Left cardiac atrium (tissue), 4 donors: ENCODE data around the gene MS4A18. TPM values are rescaled to one million over a fixed set of nuclear protein-coding genes. Genes with fewer than 3 reads are reported as not detected.

Experiments
- ATAC-seq, 2 donors: fragments of 200-7000 bp; cut with Tn5 transposase; one replicate each; pipeline ENCODE4 v1.9.1; 2020; ENCODE audit warnings: mild to moderate bottlenecking in 2 of 2, moderate library complexity in 2 of 2
- DNase-seq: peaks from one replicate; pipeline ENCODE4 v3.0.0-alpha.2; 2020
- intact Hi-C, 2 donors: fragments of 100-400 bp; cut with DNase I; formaldehyde crosslinking; loops; one replicate each; pipeline versions ENCODE4 v1.14.1 to v1.15.1; 2022 to 2023
- total RNA-seq, 2 donors: library from RNA; stranded (reverse); fragmentation: NEBNext Ultra II Directional; extraction: Animal tissue kit (Norgen Biotek cat#: 25700); gene quantifications; one replicate each; pipeline ENCODE4 v1.2.1, GENCODE V29; 2021
- donor health status: DM: no; HTN: yes; CAD: no.
- donor health status: DM: no; HTN: yes; CAD: no; lungs with severe emphysema.
- donor health status: DM: yes; HTN: yes; CAD: no.
- donor health status: Dilated cardiomyopathy.

The MS4A18 gene
- total RNA-seq, 2 donors from 2014 or later, result not detected

DNA sequence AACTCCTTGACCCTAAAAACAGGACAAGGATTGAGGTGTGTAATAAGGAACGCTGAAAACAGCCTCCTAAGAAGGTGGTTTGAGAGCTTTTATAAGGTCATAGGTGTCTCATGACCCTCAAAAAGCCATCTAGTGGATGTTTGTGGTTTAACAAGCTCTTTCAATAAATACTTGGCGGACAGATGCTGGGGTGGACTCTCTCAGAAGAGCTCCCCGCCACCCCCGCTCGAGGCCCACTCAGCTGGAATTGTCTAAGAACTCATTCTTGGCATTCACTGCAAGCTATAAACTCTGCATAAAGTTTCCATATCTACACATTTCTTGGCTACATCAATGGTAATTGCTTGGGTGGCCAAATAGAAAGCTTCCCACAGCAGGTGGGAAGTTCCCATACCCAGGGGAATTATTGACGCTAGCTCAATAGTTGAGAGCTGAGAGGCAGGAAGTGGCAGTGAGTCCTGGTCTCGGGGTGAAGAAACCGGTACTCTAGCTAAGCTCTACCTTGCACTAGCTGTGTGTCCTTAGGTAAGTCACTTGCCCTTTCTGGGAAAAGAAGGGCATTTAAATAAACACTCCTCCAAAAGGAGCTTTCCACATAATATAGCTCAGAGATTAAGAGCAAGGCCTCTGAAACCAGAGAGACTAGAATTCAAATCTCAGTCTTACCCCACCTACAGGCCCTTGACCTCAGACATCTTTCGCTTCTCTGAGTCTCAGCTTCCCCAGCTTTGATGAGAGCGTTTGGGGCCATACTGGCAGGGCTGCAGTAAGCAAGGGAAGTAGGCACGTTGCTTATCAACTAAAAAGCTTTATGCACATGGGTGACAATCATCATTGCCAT lies 38.6 kb downstream of the MS4A18 start:
- ATAC-seq, result no peak
- intact Hi-C loops, result no loop called here
- DNase-seq, result no peak

DNA sequence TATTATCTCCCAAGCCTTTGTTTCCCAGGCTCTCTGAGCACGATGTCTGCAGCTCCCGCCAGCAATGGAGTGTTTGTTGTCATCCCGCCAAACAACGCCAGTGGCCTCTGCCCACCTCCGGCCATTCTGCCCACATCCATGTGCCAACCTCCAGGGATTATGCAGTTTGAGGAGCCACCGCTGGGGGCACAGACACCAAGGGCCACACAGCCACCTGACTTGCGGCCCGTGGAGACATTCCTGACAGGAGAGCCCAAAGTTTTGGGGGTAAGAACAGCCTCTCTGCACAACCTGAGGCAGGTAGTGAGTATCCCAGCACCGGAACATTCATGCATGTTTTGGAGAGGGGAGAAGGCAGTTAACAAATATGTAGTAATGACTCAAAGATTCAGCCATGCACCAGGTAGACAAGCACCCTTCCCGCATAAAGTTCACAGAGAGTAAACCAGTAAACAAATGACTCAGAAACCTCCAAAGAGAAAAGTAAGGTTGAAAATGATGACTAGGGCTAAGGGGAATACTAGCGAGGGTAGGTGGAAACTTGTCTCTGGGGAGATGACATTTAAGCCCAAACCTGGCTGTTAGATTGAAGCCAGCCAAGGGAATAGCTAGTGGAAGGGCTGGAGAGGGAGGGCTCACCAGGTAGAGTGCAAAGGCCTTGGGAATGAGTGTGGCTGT lies 39.3 kb downstream of the MS4A18 start:
- DNase-seq (no peak), ATAC-seq (no peak)
- intact Hi-C loops, result no loop called here

DNA sequence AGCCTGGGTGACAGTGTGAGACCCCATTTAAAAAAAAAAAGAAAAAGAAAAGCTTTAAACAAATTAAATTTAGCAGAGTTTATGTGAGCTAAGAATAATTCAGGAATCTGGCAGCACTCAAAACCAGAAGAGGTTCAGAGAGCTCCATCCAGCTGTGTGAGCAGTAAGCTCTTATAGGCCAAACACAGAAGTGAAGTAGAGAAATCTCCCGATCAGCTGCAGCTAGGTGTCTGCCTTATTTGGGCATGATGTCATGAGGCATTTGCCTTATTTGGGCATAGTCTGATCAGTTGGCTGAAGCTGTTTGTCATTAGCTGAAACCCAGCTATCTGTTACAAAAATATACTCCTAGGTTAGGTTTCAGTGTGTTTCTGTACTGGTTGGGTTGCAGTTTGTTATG lies 40.4 kb downstream of the MS4A18 start:
- ATAC-seq (no peak), DNase-seq (no peak)
- intact Hi-C loops, result no loop called here

DNA sequence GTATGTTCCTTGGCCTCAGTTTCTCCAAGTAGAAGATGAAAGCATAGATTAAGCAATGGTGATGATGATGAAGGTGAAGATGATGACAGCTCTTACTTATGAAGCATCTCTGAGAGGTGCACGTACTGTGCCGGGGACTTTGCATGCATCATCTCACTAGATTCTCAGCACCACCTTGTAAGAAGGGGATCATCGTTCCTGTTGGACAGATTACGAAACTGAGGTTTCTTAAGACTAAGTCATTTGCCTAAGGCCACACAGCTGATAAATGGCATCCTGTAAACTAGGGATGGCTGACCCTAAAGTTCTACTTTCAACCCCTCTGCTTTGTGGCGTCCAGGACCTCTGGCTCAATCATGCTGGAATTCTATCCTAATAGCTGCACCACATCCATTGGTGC lies 40.8 kb downstream of the MS4A18 start:
- no peak for ATAC-seq
- intact Hi-C loops, result no loop called here
- DNase-seq, result no peak

DNA sequence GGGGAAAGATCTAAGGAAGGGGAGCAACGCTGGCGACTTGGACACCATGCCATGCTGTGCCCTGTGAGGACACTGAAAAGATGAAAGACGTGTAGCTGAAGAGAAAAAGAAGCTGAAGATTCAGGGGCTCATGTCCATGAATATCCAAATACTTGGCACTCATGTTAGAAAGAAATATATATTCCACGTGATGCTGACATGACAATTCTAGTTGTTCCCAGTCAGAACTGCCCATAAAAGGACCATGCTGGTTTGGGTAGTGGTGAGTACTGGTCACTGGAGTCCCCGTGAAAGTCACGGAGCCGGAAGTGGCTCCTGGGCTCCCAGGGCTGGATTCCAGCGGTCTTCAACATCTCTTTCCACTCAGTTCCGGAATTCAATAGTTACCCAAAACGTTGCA lies 42.0 kb downstream of the MS4A18 start:
- DNase-seq, result no peak
- intact Hi-C loops, result no loop called here
- ATAC-seq, result no peak

DNA sequence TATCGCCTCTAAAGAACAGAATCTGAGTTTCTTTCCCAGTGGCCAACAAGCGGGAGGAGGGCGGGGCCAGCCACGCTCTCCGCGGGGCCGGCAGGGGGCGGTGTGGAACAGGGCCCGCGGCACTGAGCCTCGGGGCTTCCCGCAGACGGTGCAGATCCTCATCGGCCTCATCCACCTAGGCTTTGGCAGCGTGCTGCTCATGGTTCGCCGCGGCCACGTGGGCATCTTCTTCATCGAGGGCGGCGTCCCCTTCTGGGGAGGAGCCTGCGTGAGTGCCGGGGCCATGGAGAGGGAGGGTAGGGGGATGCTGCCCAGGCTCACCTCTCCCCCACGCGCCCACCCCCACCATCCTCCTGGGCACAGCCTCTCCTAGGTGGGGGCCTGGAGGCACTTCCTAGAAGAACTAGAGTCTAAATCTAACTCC lies 42.9 kb downstream of the MS4A18 start:
- no peak for ATAC-seq
- intact Hi-C loops, result no loop called here

DNA sequence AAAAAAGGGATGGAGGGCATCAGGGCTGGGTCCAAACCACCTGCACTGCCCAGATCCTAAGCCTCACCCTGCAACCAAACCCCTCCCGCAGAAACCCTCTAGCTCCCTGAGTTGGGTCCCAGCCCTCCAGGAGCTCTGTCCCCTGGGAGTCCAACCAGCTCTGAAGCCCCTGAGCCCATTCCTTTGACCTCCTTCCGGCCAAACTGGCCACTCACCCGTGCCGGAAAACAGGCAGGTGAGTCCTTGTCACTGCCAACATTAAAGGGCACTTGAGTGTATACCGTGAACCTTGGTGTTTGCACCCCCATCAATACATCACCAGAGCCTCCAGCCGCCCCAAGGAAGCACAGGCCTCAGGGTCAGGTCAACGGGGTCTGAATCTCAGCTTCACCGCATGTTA lies 43.7 kb downstream of the MS4A18 start:
- no peak for ATAC-seq
- intact Hi-C loops, result no loop called here
- DNase-seq, result no peak

More for the DNA sequence above, 42.9 kb downstream of the MS4A18 start:
- DNase-seq, result no peak

DNA sequence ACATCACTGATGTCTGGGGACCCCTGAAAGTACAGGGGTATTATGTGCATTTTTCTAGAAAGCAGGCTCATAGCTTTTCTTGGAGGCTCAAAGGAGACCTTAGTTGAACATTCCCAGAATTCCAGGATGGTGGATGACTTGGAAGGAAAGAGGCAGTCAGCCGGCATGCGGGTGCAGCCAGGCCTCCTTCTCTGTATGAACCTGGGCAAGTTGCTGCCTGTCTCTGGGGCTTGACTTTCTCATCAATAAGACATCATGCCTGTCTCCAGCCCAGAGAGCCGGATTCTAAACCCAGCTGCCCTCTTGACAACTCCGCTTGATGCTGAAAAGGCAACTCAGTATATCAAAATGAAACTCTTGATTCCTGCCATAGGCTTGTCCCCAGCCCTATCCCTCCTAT lies 44.8 kb downstream of the MS4A18 start:
- ATAC-seq, result no peak
- intact Hi-C loops, result no loop called here
- DNase-seq, result no peak

DNA sequence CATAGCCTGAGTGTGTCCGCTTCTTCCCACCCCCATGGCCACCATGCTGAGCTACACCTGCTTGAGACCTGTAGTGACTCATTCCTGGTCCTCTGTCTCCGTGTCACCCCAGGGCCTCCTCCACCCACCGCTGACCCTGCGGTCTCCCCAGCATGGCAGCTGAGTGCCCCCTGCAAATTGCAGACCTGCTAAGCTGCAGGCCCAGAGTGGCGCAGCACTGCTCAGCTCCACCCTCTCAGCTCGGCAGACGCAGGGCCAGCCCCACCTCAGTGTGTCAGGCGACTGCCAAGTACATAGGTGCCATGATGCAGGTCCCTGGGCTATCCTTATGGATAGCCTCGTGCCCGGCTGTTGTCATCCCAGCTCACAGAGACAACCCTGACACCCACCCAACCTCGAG lies 45.3 kb downstream of the MS4A18 start:
- DNase-seq, result no peak
- no peak for ATAC-seq
- intact Hi-C loops, result no loop called here

DNA sequence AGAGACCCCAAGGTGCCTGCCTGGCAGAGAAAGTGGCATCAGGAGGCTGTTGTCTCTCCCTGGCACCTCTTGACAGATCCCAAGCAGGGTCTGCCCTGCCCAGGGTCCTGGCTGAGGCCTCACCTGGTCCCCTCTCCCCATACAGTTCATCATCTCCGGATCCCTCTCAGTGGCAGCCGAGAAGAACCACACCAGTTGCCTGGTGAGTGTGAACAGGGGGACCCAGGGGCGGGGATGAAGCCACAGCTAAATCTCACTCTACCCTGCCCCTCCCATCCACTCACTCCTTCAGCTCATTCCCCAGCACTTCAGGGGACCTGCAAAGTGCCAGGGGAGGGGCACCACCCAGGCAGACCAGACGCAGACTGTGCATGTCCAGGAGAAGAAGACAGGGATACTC lies 46.6 kb downstream of the MS4A18 start:
- ATAC-seq, result no peak
- DNase-seq, result no peak
- intact Hi-C loops, result no loop called here

DNA sequence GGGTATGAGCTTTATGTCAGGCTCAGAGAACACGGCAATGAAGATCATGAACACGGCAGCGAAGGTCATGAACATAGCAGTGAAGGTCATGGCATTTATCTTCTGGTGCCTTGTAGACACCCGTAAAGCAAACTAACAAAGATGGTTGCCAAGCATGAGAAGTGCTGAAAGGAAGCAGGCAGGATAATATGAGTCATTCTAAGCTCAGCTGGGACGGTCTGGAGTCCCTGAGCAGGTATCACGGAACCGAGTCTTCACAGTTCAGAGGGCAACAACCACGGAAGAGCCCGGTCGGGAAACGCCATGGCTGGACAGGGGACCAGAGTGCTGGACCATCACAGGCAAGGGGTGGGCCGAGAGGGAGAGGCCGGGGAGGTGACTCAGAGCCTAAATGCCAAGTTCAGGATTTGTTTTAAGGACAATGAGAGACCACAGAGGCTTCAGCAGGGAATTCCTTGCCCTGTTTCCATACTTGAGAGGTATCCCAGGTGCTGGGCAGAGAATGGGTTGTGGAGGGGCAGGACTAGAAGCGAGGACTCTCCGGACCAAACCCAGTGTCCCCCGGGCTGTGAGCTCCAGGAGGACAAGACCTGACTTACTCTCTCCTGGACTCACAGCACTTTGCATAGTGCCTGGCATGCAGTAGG lies 47.5 kb downstream of the MS4A18 start:
- ATAC-seq (no peak), DNase-seq (no peak)
- intact Hi-C loops, result no loop called here

DNA sequence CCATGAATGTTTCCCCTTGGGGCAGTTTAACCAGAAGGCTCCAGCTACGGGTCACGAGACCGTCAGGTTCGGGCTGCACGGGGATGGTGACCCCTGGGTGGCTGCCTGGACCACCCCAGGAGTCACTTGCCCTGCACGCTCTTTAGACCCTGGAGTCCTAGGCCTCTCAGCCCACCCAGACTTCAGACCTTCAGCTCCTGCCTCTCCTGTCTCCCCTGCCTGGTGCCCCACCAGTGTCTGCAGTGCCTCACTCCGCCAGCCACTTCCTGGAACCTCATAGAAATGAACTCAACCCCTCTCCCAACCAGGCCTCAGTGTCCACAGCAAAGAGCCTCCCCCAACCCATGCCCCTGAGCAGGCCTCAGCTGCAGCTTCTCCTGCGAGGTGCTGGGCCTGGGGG lies 48.1 kb downstream of the MS4A18 start:
- DNase-seq, result no peak
- ATAC-seq, result no peak
- intact Hi-C loops, result no loop called here

DNA sequence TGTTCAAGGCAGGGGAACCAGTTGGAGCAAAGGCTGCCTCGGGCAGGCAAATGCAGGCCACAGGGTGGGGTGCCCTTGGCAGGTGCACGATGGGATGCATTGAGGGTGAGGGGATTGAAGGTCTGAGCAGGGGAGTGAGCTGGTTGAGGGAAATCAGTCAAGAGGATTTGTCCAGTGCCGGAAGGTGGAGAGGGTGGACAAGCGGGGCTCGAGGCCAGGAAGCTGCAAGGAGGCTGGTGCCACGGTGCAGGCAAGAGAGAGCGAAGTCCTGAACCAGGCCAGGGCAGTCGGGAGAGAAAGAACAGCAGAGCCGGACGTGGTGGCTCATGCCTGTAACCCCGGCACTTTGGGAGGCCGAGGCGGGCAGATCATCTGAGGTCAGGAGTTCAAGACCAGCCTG lies 50.2 kb downstream of the MS4A18 start:
- ATAC-seq (no peak), DNase-seq (no peak)
- intact Hi-C loops, result loop anchor here in 1 of 2 donors (2.0 to 5.0 kb wide), 2 partner anchors 58 to 123 kb away; no protein-coding TSS in a partner anchor

DNA sequence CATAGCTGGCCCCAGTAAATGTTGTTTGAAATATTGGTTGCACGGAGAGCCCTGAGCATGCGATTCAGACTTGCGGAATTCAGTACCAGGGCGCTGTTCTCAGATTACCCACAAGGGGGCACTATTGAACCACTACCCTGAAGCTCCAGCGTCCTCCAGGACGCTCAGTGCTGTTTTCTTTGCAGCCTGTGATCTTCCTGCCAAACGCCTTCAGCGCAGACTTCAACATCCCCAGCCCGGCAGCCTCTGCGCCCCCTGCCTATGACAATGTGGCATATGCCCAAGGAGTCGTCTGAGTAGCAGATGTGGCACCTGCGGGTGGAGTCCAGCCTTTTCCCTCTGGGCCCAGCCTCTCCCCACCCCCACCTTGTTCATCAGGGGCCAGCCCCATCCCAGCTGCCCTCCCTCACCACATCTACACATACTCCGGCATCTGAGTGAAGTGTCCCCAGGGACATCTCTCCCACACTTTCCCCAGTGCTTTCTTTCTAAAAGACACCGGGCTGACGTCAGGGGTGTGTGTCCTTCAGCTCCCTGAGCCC lies 51.0 kb downstream of the MS4A18 start:
- ATAC-seq, result peak; percentile 87 to 89
- intact Hi-C loops, result loop anchor here in 1 of 2 donors (2.0 to 5.0 kb wide), 2 partner anchors 57 to 122 kb away; no protein-coding TSS in a partner anchor
- peak; percentile 86 for DNase-seq

DNA sequence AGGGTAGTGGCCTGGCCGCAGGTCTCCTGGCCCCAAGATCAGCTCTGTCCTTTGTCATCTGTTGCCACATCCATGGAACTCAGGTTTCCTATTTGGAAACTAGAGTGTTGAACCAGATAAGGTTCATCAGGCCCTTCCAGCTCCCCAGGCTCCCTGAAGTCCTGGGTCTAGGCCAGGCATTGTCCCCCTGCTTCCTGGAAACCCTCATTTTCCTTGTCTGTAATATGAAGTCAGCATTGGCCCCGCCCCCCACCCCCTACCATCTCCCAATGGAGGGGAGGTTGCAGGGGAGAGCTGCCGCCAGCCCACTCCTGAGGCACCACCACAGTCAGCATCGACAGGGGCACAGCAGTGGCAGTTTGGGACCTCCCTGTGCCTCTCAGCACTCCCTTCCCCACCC lies 51.6 kb downstream of the MS4A18 start:
- intact Hi-C loops, result loop anchor here in 1 of 2 donors (5.0 kb wide), 1 partner anchor 121 kb away; no protein-coding TSS in a partner anchor
- DNase-seq (no peak), ATAC-seq (no peak)

DNA sequence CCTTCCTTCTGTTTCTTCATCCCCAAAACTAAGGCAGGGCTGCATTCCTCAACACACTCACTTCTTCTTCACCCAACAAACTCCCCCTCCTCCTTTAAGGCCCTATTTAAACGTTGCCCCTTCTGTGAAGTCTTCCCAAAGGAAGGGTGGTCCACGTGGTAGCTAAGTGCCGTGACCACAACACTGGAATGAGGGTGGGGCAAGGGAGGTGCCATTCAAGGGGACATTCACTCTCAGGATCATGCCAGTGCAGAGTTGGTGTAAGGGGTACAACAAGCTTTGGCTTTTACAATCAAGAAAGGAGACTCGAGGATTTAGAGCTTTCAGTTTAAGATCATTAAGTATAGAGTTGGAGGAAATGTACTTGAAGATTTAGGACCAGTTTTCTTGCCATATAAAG lies 52.6 kb downstream of the MS4A18 start:
- intact Hi-C loops, result loop anchor here in 1 of 2 donors (5.0 kb wide), 1 partner anchor 120 kb away; no protein-coding TSS in a partner anchor
- no peak for DNase-seq
- ATAC-seq, result no peak

DNA sequence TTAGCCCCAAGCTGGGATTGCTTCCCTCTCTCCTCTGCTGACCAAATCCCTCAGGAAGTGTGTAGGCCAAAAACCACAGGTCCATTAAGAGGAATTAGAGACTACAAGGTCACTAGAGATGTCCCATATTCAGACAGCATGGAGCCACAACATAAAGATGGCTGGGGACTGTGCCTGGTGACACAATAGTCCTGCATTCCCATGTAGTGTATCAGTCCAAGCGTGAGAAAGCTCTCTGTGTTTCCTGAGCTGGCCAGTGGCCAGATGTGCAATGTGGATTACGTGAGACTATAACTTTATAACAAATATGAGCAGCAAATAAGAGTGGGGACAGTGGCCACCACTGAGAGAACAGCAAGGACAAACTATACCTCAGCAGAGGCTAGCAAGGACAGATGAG lies 53.1 kb downstream of the MS4A18 start:
- intact Hi-C loops, result loop anchor here in 1 of 2 donors (5.0 kb wide), 1 partner anchor 120 kb away; no protein-coding TSS in a partner anchor
- ATAC-seq (peak in 1 of 2 donors; percentile 12), DNase-seq (peak; percentile 52)

DNA sequence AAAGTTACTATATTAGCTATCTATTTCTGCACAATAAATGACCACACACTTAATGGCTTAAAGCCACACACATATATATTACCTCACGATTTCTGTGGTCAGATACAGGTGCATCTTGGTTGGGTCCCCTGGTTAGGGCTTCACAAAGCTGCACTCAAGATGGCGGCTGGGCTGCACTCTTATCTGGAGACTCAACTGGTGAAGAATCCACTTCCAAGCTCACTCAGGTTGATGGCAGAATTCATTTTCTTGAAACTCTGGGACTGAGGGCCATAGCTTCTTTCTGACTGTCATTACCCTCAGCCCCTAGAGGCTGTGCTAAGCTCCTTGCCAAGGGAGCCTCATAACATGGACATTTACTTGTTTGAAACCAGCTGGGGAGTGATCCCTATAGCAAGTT lies 55.5 kb downstream of the MS4A18 start:
- DNase-seq (no peak), ATAC-seq (no peak)
- intact Hi-C loops, result no loop called here

DNA sequence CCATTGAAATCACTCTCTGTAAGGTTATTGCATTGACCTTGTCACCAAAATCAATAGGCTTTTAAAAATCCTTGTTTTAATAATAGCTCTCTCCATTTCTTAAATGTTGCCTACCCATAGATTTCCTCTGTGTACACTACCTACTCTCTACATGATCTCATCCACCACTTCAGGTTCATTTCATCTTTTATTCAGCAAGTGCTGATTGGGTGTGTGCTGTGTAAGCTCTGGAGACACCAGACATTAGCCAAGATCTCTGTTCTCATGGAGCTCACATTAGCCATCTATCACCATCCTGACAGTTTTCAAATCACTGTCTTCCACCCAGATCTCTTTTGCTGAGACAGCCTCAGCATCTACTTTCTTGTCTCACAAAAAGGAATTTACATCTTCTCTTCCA lies 56.3 kb downstream of the MS4A18 start:
- DNase-seq (no peak), ATAC-seq (no peak)
- intact Hi-C loops, result no loop called here
